CD4-positive, alpha-beta T cell (primary cell): ENCODE data around the gene LRP11. TPM values are rescaled to one million over a fixed set of nuclear protein-coding genes. Genes with fewer than 3 reads are reported as not detected.
"Not testable (repeated sequence)": the region's sequence is repeated elsewhere in the genome, so short reads cannot be mapped to it uniquely, and the experiment has no call there.

Source experiments
- ATAC-seq: fragments of 200-7000 bp; cut with Tn5 transposase; one replicate; pipeline ENCODE4 v1.10.0; 2022; ENCODE audit warnings: mild to moderate bottlenecking; ENCODE audit not compliant: poor library complexity
- CTCF ChIA-PET: fragments of 350-600 bp; sonication (Branson Sonifier 250); formaldehyde crosslinking; loops from one replicate; lab custom pipeline; 2021; ENCODE audit warnings: antibody characterized with exemption, inconsistent platforms; lab: Charles Lee
- POLR2A ChIA-PET: fragments of 350-600 bp; sonication (Branson Sonifier 250); formaldehyde crosslinking; loops from one replicate; lab custom pipeline; 2021; ENCODE audit warnings: antibody characterized with exemption, inconsistent platforms; lab: Charles Lee
- DNase-seq, 14 experiments: peaks; one replicate each; pipeline ENCODE4 v3.0.0-alpha.2; 2013 to 2020; ENCODE audit warnings: mixed read lengths in 2 of 14
- H3K27ac ChIP-seq, 2 donors: one replicate each; pipeline versions ENCODE4 v1.5.1 to v1.7.0; 2013; ENCODE audit warnings: low read length in 2 of 2, low read depth in 1 of 2, mild to moderate bottlenecking in 1 of 2
- H3K27me3 ChIP-seq, 2 experiments: 1 replicate in 1 of 2; 2 replicates in 1 of 2; pipeline versions ENCODE4 v1.6.1 to v1.7.0; 2013; ENCODE audit warnings: low read length in 2 of 2, control low read depth in 1 of 2, mild to moderate bottlenecking in 1 of 2, moderate library complexity in 1 of 2; ENCODE audit not compliant: insufficient read depth in 2 of 2, control insufficient read depth in 1 of 2
- H3K36me3 ChIP-seq: one replicate; pipeline ENCODE4 v1.6.1; 2013; ENCODE audit warnings: low read length, control low read depth; ENCODE audit not compliant: insufficient read depth
- H3K4me1 ChIP-seq: one replicate; pipeline ENCODE4 v1.6.1; 2013; ENCODE audit warnings: low read length, control low read depth; ENCODE audit not compliant: insufficient read depth
- H3K4me3 ChIP-seq: one replicate; pipeline ENCODE4 v1.5.1; 2013; ENCODE audit warnings: mild to moderate bottlenecking, low read length, moderate library complexity
- H3K9me3 ChIP-seq, 2 experiments: 1 replicate in 1 of 2; 2 replicates in 1 of 2; pipeline versions ENCODE4 v1.6.1 to v1.7.0; 2013; ENCODE audit warnings: low read length in 2 of 2, mild to moderate bottlenecking in 2 of 2, control low read depth in 1 of 2, moderate library complexity in 1 of 2; ENCODE audit not compliant: control insufficient read depth in 1 of 2, insufficient read depth in 1 of 2
- H3K27ac Mint-ChIP-seq: one replicate; pipeline ENCODE4 v1.8.0; 2020; ENCODE audit warnings: mixed read lengths
- H3K27me3 Mint-ChIP-seq: one replicate; pipeline ENCODE4 v1.8.0; 2021; ENCODE audit warnings: mixed read lengths
- H3K36me3 Mint-ChIP-seq: one replicate; pipeline ENCODE4 v1.8.0; 2021; ENCODE audit warnings: low read depth, mixed read lengths
- H3K4me1 Mint-ChIP-seq: one replicate; pipeline ENCODE4 v1.8.0; 2021; ENCODE audit warnings: low read depth, mixed read lengths
- H3K4me3 Mint-ChIP-seq: one replicate; pipeline ENCODE4 v1.8.0; 2020; ENCODE audit warnings: mild to moderate bottlenecking, mixed read lengths
- H3K9me3 Mint-ChIP-seq: one replicate; pipeline ENCODE4 v1.8.0; 2020; ENCODE audit warnings: mixed read lengths
- CTCF ChIP-seq: fragments of 200-600 bp; IDR thresholded peaks from one replicate; pipeline ENCODE4 v1.8.0; 2022; ENCODE audit warnings: antibody characterized with exemption, mild to moderate bottlenecking
- intact Hi-C, 2 experiments: fragments of 100-400 bp; cut with DNase I in 1 of 2; cut with micrococcal nuclease in 1 of 2; formaldehyde crosslinking; loops; one replicate each; pipeline versions ENCODE4 v1.15.1 to v1.9.0; 2023 to 2025; cut with DNase I, micrococcal nuclease
- total RNA-seq, 174 experiments: library from RNA in 2 of 174; stranded (reverse) in 2 of 174; gene quantifications; one replicate each; pipeline ENCODE4 v1.2.3 and lab custom pipeline; 2021 to 2026

LRP11 gene
- total RNA-seq, 2 experiments from 2014 or later: 0.75 to 0.99 TPM

- H3K4me3 ChIP-seq: no peak overlapping the region
- POLR2A ChIA-PET: no interaction called here
- intact Hi-C loops: no loop called here
Measured at GRCh38 chr6:149852180-149852579, 12.0 kb downstream of the LRP11 start.

GRCh38 chr6:149851461-149852110, 12.6 kb downstream of the LRP11 start:
- Mint-ChIP-seq H3K4me3 (no peak overlapping the region), H3K27me3 (no peaks in the 10 kb centered on the region), H3K4me1 (peaks cover 18% of the 10 kb centered on the region), H3K27ac (no peak overlapping the region), H3K36me3 (no peaks in the 10 kb centered on the region), H3K9me3 (no peaks in the 10 kb centered on the region)
- DNase-seq: no peak
- POLR2A ChIA-PET: no interaction called here
- H3K36me3 ChIP-seq: no peaks in the 10 kb centered on the region
- CTCF ChIA-PET: no interaction called here
- intact Hi-C loops: no loop called here
- ATAC-seq: no peak
- H3K9me3 ChIP-seq: no peaks in the 10 kb centered on the region
- no peak overlapping the region for H3K27ac ChIP-seq
- H3K27me3 ChIP-seq: peaks cover 0 to 2% of the 10 kb centered on the region in 2 experiments
- TF ChIP-seq CTCF: no peak
- no peak overlapping the region for H3K4me3 ChIP-seq
- H3K4me1 ChIP-seq: peaks cover 9% of the 10 kb centered on the region

More at GRCh38 chr6:149852180-149852579, 12.0 kb downstream of the LRP11 start:
- Mint-ChIP-seq H3K27me3 (no peaks in the 10 kb centered on the region), H3K36me3 (no peaks in the 10 kb centered on the region), H3K4me1 (peaks cover 18% of the 10 kb centered on the region), H3K27ac (no peak overlapping the region), H3K4me3 (no peak overlapping the region), H3K9me3 (no peaks in the 10 kb centered on the region)
- peaks cover 9% of the 10 kb centered on the region for H3K4me1 ChIP-seq
- DNase-seq (peak in 3 of 14 experiments; percentile 24 to 43 (median 38)), ATAC-seq (peak; percentile 46)
- TF ChIP-seq CTCF: no peak
- H3K36me3 ChIP-seq: no peaks in the 10 kb centered on the region
- peaks cover 0 to 2% of the 10 kb centered on the region in 2 experiments for H3K27me3 ChIP-seq
- no peaks in the 10 kb centered on the region for H3K9me3 ChIP-seq
- CTCF ChIA-PET: no interaction called here
- H3K27ac ChIP-seq: no peak overlapping the region

GRCh38 chr6:149848343-149848742, 15.8 kb downstream of the LRP11 start:
- H3K36me3 Mint-ChIP-seq, POLR2A ChIA-PET, H3K27ac ChIP-seq, ATAC-seq, DNase-seq, intact Hi-C loops, H3K27me3 Mint-ChIP-seq, CTCF ChIA-PET, H3K4me3 Mint-ChIP-seq, H3K9me3 ChIP-seq, H3K4me3 ChIP-seq, H3K27me3 ChIP-seq, H3K36me3 ChIP-seq, H3K4me1 ChIP-seq, H3K27ac Mint-ChIP-seq, H3K9me3 Mint-ChIP-seq: not testable (repeated sequence)
- peaks cover 18% of the 10 kb centered on the region for H3K4me1 Mint-ChIP-seq

- H3K27ac ChIP-seq: no peak overlapping the region
- DNase-seq: no peak
- H3K36me3 Mint-ChIP-seq: no peaks in the 10 kb centered on the region
- no peak overlapping the region for H3K4me3 Mint-ChIP-seq
- H3K4me1 Mint-ChIP-seq: peaks cover 16% of the 10 kb centered on the region
- POLR2A ChIA-PET: no interaction called here
- TF ChIP-seq CTCF: no peak
- H3K9me3 ChIP-seq: no peaks in the 10 kb centered on the region
- peaks cover 8% of the 10 kb centered on the region for H3K4me1 ChIP-seq
- no peaks in the 10 kb centered on the region for H3K27me3 ChIP-seq
- no peak for ATAC-seq
- H3K27ac Mint-ChIP-seq: no peak overlapping the region
- H3K4me3 ChIP-seq: no peak overlapping the region
- intact Hi-C loops: no loop called here
- CTCF ChIA-PET: no interaction called here
- no peaks in the 10 kb centered on the region for H3K27me3 Mint-ChIP-seq
- no peaks in the 10 kb centered on the region for H3K9me3 Mint-ChIP-seq
- no peaks in the 10 kb centered on the region for H3K36me3 ChIP-seq
Measured at GRCh38 chr6:149847939-149848267, 16.3 kb downstream of the LRP11 start.
